Osteocyte (in vitro differentiated cells): ENCODE measurements around the gene MLLT3. TPM values are rescaled to one million over a fixed set of nuclear protein-coding genes. Genes with fewer than 3 reads are reported as not detected.
"Not testable (repeated sequence)": the region's sequence is repeated elsewhere in the genome, so short reads cannot be mapped to it uniquely, and the experiment has no call there.

Experiments used
- DNase-seq: peaks from one replicate; pipeline ENCODE4 v3.0.0; 2021; ENCODE audit warnings: mixed read lengths; ENCODE audit not compliant: unreplicated experiment; ENCODE audit errors: extremely low spot score
- H3K27ac Mint-ChIP-seq: one replicate; pipeline ENCODE4 v1.8.0; 2021; ENCODE audit warnings: mild to moderate bottlenecking, mixed read lengths; ENCODE audit not compliant: unreplicated experiment
- H3K27me3 Mint-ChIP-seq: one replicate; pipeline ENCODE4 v1.8.0; 2021; ENCODE audit warnings: mixed read lengths; ENCODE audit not compliant: unreplicated experiment
- H3K36me3 Mint-ChIP-seq: one replicate; pipeline ENCODE4 v1.8.0; 2021; ENCODE audit warnings: mixed read lengths; ENCODE audit not compliant: unreplicated experiment
- H3K4me1 Mint-ChIP-seq: one replicate; pipeline ENCODE4 v1.8.0; 2021; ENCODE audit warnings: mixed read lengths; ENCODE audit not compliant: unreplicated experiment
- H3K4me3 Mint-ChIP-seq: one replicate; pipeline ENCODE4 v1.8.0; 2021; ENCODE audit warnings: mild to moderate bottlenecking, moderate library complexity, mixed read lengths; ENCODE audit not compliant: unreplicated experiment
- H3K9me3 Mint-ChIP-seq: one replicate; pipeline ENCODE4 v1.8.0; 2021; ENCODE audit warnings: mixed read lengths; ENCODE audit not compliant: unreplicated experiment
- CTCF ChIP-seq: fragments of 200-600 bp; sonication (generic); IDR thresholded peaks from 2 replicates; pipeline ENCODE4 v1.5.0; 2021; ENCODE audit warnings: antibody characterized with exemption, mild to moderate bottlenecking, moderate library complexity
- total RNA-seq: library from RNA; stranded (reverse); gene quantifications from 2 replicates; pipeline ENCODE4 v1.2.1, GENCODE V29; 2021

MLLT3 gene
- total RNA-seq, 1 donor from 2014 or later, result 19.5 TPM

DNA sequence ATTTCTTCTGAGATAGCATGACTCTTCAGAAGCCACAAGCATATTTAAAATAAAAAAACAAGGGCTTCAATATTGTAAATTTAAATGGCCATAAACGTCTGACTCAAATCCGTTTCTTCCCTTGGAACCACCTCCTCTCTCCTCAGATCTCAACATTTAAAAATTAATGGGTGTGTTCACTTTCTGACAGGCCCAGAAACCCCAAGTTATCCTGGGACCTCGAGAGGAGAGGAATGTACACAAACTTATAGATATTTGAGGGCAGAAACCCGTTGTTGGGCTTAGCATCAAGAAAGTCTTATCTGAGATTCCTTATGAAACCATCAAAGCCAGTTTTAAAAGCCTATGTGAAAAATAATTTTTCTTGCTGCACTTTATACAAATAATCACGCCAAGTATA is 29.2 kb downstream of the MLLT3 start:
- Mint-ChIP-seq H3K36me3 (peaks cover under 1% of the 10 kb centered on the region), H3K27ac (peak overlapping the region; percentile 24), H3K27me3 (no peaks in the 10 kb centered on the region), H3K9me3 (no peaks in the 10 kb centered on the region), H3K4me1 (peaks cover 25% of the 10 kb centered on the region), H3K4me3 (no peak overlapping the region)
- DNase-seq, result no peak
- no peak for TF ChIP-seq CTCF

DNA sequence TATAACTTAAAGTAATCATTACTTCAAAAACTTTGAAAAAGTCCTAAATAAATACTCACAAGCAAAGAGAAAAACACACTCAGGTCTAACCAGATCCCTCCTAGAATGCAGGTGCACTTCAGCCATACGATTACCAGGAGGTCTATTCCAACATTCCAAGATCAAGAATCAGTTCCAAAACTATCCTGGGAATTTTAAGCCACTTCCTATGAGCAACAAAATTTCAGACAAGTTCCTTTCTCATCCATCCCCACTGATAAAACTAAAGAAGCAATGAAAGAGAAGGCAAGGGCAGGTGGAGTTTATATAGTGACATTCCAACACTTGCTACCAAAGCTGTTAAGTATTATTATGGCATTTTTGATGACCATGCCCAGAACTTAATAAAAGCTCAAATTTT is 29.6 kb downstream of the MLLT3 start:
- DNase-seq, result no peak
- no peaks in the 10 kb centered on the region for H3K36me3 Mint-ChIP-seq
- no peaks in the 10 kb centered on the region for H3K9me3 Mint-ChIP-seq
- H3K27ac Mint-ChIP-seq, result no peak overlapping the region
- H3K27me3 Mint-ChIP-seq, result no peaks in the 10 kb centered on the region
- no peak overlapping the region for H3K4me3 Mint-ChIP-seq
- TF ChIP-seq CTCF, result no peak
- peaks cover 22% of the 10 kb centered on the region for H3K4me1 Mint-ChIP-seq

DNA sequence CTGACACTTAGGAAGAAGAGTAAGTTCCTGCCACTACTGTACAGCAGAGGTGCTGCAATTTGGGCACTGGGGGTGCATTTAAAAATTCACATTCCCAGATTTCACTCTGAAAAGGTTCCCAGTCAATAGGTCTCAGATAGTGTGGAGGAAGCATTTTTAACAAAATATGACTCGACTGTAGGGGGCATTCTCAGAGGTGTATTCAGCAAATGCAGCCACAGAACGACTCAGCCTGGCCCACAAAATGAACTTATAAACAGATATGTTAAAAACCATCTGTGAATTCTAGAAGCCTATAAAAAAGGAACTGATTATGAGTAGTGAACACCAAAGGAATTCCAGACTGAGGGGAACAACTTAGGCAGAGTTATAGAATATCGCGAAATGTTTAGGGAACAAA is 31.1 kb downstream of the MLLT3 start:
- Mint-ChIP-seq H3K27ac (no peak overlapping the region), H3K9me3 (no peaks in the 10 kb centered on the region), H3K4me1 (peaks cover 22% of the 10 kb centered on the region), H3K27me3 (no peaks in the 10 kb centered on the region), H3K36me3 (no peaks in the 10 kb centered on the region), H3K4me3 (no peak overlapping the region)
- no peak for TF ChIP-seq CTCF
- no peak for DNase-seq

DNA sequence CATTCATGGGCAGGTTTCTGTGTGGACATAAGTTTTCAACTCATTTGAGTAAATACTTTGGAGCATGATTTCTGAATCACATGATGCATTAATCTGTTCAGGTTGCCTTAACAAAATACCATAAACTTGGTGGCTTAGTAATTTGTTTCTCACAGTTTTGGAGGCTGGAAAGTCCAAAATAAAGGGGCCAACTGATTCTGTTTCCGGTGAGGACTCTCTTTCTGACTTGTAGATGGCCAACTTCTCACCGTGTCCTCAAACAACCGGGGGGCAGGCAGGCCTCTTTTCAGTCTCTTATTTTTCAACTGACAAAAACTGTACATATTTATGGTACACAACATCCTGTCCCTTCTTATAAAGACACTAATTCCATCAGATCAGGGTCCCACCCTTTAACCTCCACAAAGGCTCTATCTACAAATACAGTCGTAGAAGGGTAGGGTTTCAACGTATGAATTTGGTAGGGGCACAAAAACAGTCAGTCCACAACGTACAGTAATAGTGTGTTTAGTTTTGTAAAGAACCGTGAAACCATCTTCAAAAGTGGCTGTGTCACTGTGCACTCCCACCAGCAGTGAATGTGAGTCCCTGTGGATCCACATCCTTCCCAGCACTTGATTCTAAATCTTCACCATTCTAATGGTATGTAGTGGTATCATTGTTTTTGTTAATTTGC is 37.2 kb downstream of the MLLT3 start:
- DNase-seq, result no peak
- no peak for TF ChIP-seq CTCF
- H3K27me3 Mint-ChIP-seq, result no peaks in the 10 kb centered on the region

GRCh38 chr9:20583088-20583487 is 39.2 kb downstream of the MLLT3 start:
- not testable (repeated sequence) for H3K4me1 Mint-ChIP-seq, H3K9me3 Mint-ChIP-seq, H3K36me3 Mint-ChIP-seq, H3K4me3 Mint-ChIP-seq, H3K27me3 Mint-ChIP-seq, H3K27ac Mint-ChIP-seq, DNase-seq

More for the DNA sequence above, 37.2 kb downstream of the MLLT3 start:
- H3K4me3 Mint-ChIP-seq, result no peak overlapping the region
- no peaks in the 10 kb centered on the region for H3K9me3 Mint-ChIP-seq
- H3K27ac Mint-ChIP-seq, result no peak overlapping the region
- no peaks in the 10 kb centered on the region for H3K4me1 Mint-ChIP-seq
- H3K36me3 Mint-ChIP-seq, result peaks cover 2% of the 10 kb centered on the region
